Stimulated activated CD4-positive, alpha-beta T cell treated with anti-CD3 and anti-CD28 coated beads, TNF-alpha, amount 100 ng/mL, for 24 hours (primary cell): ENCODE data around the gene NFATC4.

Source experiments
- DNase-seq, 3 experiments: peaks; one replicate each; pipeline ENCODE4 v3.0.0-alpha.2; 2020; ENCODE audit warnings: low read depth in 3 of 3

Gene NFATC4

DNA sequence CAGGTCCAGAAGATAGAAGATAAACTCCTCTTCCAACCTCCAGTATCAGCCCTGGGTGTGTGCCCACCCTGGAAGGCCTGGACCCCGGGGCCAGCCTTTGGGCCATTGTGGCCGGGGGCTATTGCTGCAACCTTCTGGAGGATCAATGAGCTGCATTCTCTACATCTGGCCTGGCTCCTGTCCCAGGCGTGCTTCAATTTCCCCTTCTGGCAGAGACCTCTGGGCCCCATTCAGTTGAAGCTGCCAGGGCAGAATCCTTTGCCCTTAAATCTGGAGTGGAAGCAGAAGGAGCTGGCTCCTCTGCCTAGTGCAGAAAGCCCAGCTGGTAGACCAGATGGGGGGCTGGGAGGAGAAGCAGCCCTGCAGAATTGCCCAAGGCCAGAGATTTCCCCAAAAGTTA, 40.8 kb downstream of the NFATC4 start:
- no peak for DNase-seq

DNA sequence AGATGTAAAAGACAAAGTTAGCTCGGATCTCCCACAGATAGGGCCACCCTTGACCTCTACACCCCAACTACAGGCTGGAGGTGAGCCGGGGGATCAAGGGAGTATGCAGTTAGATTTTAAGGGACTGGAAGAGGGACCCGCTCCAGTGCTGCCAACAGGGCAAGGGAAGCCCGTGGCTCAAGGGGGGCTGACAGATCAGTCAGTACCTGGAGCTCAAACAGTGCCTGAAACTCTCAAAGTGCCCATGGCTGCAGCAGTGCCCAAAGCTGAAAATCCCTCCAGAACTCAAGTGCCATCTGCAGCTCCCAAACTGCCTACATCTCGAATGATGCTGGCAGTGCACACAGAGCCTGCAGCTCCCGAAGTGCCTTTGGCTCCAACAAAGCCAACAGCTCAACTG, 41.2 kb downstream of the NFATC4 start:
- DNase-seq, result no peak

GRCh38 chr14:24409956-24410355, 42.0 kb downstream of the NFATC4 start:
- no peak for DNase-seq

GRCh38 chr14:24411443-24412389, 43.7 kb downstream of the NFATC4 start:
- DNase-seq, result no peak

- DNase-seq, result no peak
Measured at GRCh38 chr14:24414077-24414476, 46.1 kb downstream of the NFATC4 start.

- DNase-seq, result no peak
Measured at GRCh38 chr14:24414732-24415420, 46.9 kb downstream of the NFATC4 start.

- no peak for DNase-seq
Measured at GRCh38 chr14:24415421-24416253, 47.7 kb downstream of the NFATC4 start.

- no peak for DNase-seq
Measured at GRCh38 chr14:24416254-24416931, 48.4 kb downstream of the NFATC4 start.

GRCh38 chr14:24416932-24417619, 49.1 kb downstream of the NFATC4 start:
- no peak for DNase-seq

- no peak for DNase-seq
Measured at GRCh38 chr14:24417832-24418491, 50.0 kb downstream of the NFATC4 start.

- DNase-seq, result no peak
Measured at GRCh38 chr14:24418492-24418873, 50.5 kb downstream of the NFATC4 start.

- DNase-seq, result no peak
Measured at GRCh38 chr14:24422261-24422660, 54.3 kb downstream of the NFATC4 start.

DNA sequence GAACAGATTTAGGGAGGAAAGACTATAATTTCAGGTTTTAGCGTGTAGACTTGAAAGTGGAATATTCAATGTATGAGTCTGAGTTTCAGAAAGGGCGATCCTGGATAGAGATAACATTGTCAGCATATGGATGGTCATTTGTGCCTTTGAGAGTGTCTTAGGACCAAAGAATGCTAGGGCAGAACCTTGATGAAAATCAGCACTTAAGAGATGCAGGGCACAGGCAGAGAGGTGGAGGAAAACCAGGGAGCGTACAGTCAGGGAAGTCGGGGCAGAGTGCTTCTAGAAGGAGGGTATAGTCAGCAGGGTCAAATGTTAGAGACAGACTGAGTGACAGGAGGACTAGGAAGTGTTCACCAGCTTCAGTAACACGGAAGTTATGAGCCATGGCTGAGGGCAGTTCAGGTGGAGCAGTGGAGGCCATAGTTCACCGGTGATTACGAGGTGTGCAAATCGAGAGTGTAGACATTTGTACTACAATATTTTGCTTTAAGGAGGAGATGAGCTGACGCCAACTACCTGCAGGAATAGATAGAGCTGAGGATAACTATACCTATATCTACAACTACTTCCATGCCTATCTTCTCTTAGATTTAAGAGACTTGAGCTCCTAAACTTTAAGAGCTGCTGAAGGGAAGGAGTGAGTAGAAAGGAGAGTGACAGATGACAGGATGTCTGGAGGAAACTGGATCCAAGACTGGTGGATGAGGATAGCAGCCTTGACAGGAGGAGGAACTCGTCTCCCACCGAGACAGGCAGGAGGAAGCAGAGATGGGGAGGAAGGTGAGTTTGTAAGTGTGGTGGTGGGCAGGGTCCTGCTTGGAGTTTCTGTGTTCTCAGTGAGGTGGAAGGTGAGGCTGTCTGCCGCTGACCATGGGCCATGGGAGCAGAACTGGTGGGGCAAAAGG, 55.0 kb downstream of the NFATC4 start:
- no peak for DNase-seq

- no peak for DNase-seq
Measured at GRCh38 chr14:24425704-24426103, 57.7 kb downstream of the NFATC4 start.

DNA sequence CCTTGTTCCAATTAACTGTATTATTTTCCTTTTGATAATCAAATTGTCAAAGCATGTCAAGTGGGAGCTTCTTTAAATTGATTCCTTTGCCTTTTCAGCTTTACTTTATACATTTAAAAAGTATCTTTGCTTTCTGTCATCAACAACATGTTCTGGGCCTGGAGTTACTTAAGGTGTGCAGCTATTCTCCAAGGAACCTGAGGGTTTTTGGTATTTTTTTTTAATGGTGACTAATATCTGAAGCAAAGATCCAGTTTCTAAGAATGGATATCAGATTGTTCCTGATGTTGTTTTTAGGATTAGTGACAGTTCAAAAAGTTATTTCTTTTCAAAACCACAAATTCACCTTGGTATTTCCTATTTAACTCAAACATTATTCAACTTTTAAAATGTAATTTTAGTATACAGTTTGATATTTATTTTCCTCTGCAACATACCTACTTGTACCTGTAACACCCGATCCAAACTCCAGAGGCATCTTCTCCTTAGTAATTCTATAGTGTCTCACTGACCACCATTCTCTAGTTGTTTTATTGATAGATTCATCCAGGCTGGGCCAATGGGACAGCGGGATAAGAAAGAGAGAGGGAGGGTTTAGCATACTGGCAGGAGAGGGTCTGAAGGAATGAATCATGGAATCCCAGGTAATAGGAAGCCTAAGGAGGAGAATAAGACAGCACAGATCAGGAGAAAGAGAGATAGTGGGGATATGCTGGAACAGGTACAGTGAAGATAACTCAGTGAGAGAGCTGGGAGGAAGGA, 58.3 kb downstream of the NFATC4 start:
- no peak for DNase-seq

GRCh38 chr14:24426912-24427536, 59.0 kb downstream of the NFATC4 start:
- no peak for DNase-seq

GRCh38 chr14:24427537-24428508, 59.8 kb downstream of the NFATC4 start:
- no peak for DNase-seq
